ENCODE data around the gene TBATA.
A peak's percentile ranks its signal among the peaks of the same experiment; 100 is the strongest.

Gene TBATA

GRCh38 chr10:70811881-70812280 is 26.7 kb upstream of the TBATA start:
- Histone ChIP-seq H3K14ac (ENCODE audit: low read length in 2 of 2) (no peak overlapping the region), H2BK15ac (ENCODE audit: low read depth, poor library complexity, severe bottlenecking) (no peak overlapping the region), H3K4ac (ENCODE audit: low read depth in 1 of 2, low read length in 2 of 2) (no peak overlapping the region), H3K4me3 (ENCODE audit: insufficient read depth in 1 of 2, low read depth in 1 of 2, low read length in 2 of 2) (no peak overlapping the region), H2BK12ac (ENCODE audit: low read length in 2 of 2) (no peak overlapping the region), H3K9me3 (ENCODE audit: control insufficient read depth, low read length) (no peaks in the 10 kb centered on the region), H4K91ac (ENCODE audit: low read length) (no peak overlapping the region), H3K18ac (ENCODE audit: low read depth in 1 of 2, low read length in 2 of 2) (no peak overlapping the region), H2AK5ac (ENCODE audit: low read length, severe bottlenecking) (no peak overlapping the region), H3K79me1 (replicated peaks; ENCODE audit: low read length, poor library complexity, severe bottlenecking) (no peaks in the 10 kb centered on the region), H3K23ac (ENCODE audit: low read length in 2 of 2) (no peak overlapping the region), H3K4me2 (ENCODE audit: low read length, poor library complexity, severe bottlenecking) (no peak overlapping the region), H2BK120ac (ENCODE audit: low read depth, low read length) (no peak overlapping the region), H2BK5ac (ENCODE audit: low read depth, low read length, poor library complexity, severe bottlenecking) (no peak overlapping the region), H2AFZ (ENCODE audit: low read depth, low read length) (no peak overlapping the region), H3K9ac (ENCODE audit: low read length) (no peak overlapping the region), H3K4me1 (ENCODE audit: control insufficient read depth, insufficient read depth, low read depth, low read length) (peaks cover 8% of the 10 kb centered on the region), H4K8ac (ENCODE audit: low read length) (no peak overlapping the region), H3K27ac (ENCODE audit: low read length, poor library complexity, severe bottlenecking) (no peak overlapping the region), H3K36me3 (ENCODE audit: control insufficient read depth in 1 of 2, insufficient read depth in 2 of 2, low read depth in 1 of 2, low read length in 2 of 2) (no peaks in the 10 kb centered on the region), H3K27me3 (ENCODE audit: control insufficient read depth in 1 of 2, insufficient read depth in 1 of 2, low read length in 2 of 2) (peaks cover 5 to 18% of the 10 kb centered on the region in 2 experiments)
- no peak for DNase-seq
- 73% methylated on average over 3 of the region's 3 CpGs for WGBS

GRCh38 chr10:70810967-70811366 is 25.8 kb upstream of the TBATA start:
- no peak overlapping the region for H2BK120ac ChIP-seq (ENCODE audit: low read depth, low read length)
- H2BK12ac ChIP-seq (ENCODE audit: low read length in 2 of 2): no peak overlapping the region
- no peak overlapping the region for H4K8ac ChIP-seq (ENCODE audit: low read length)
- peaks cover 8% of the 10 kb centered on the region for H3K4me1 ChIP-seq (ENCODE audit: control insufficient read depth, insufficient read depth, low read depth, low read length)
- H3K27me3 ChIP-seq (ENCODE audit: control insufficient read depth in 1 of 2, insufficient read depth in 1 of 2, low read length in 2 of 2): peaks cover 5 to 20% of the 10 kb centered on the region in 2 experiments
- H4K91ac ChIP-seq (ENCODE audit: low read length): no peak overlapping the region
- no CpG with 5 or more reads among the region's 1 CpG for WGBS
- H3K9me3 ChIP-seq (ENCODE audit: control insufficient read depth, low read length): no peaks in the 10 kb centered on the region
- H3K23ac ChIP-seq (ENCODE audit: low read length in 2 of 2): no peak overlapping the region
- no peak overlapping the region for H2BK15ac ChIP-seq (ENCODE audit: low read depth, poor library complexity, severe bottlenecking)
- H3K4ac ChIP-seq (ENCODE audit: low read depth in 1 of 2, low read length in 2 of 2): no peak overlapping the region
- no peaks in the 10 kb centered on the region for H3K79me1 ChIP-seq (replicated peaks; ENCODE audit: low read length, poor library complexity, severe bottlenecking)
- H3K4me3 ChIP-seq (ENCODE audit: insufficient read depth in 1 of 2, low read depth in 1 of 2, low read length in 2 of 2): no peak overlapping the region
- H3K36me3 ChIP-seq (ENCODE audit: control insufficient read depth in 1 of 2, insufficient read depth in 2 of 2, low read depth in 1 of 2, low read length in 2 of 2): no peaks in the 10 kb centered on the region
- H2AK5ac ChIP-seq (ENCODE audit: low read length, severe bottlenecking): no peak overlapping the region
- H3K14ac ChIP-seq (ENCODE audit: low read length in 2 of 2): no peak overlapping the region
- no peak overlapping the region for H3K9ac ChIP-seq (ENCODE audit: low read length)
- DNase-seq: no peak
- H2AFZ ChIP-seq (ENCODE audit: low read depth, low read length): no peak overlapping the region
- no peak overlapping the region for H3K4me2 ChIP-seq (ENCODE audit: low read length, poor library complexity, severe bottlenecking)
- H3K27ac ChIP-seq (ENCODE audit: low read length, poor library complexity, severe bottlenecking): no peak overlapping the region
- H2BK5ac ChIP-seq (ENCODE audit: low read depth, low read length, poor library complexity, severe bottlenecking): no peak overlapping the region
- H3K18ac ChIP-seq (ENCODE audit: low read depth in 1 of 2, low read length in 2 of 2): no peak overlapping the region

- no peak for DNase-seq
- H3K4me2 ChIP-seq (ENCODE audit: low read length, poor library complexity, severe bottlenecking): no peak overlapping the region
Observed at GRCh38 chr10:70809726-70810125, 24.5 kb upstream of the TBATA start.

GRCh38 chr10:70809011-70809611 is 23.9 kb upstream of the TBATA start:
- no peak overlapping the region for H3K4ac ChIP-seq (ENCODE audit: low read depth in 1 of 2, low read length in 2 of 2)
- H2AFZ ChIP-seq (ENCODE audit: low read depth, low read length): no peak overlapping the region
- H3K18ac ChIP-seq (ENCODE audit: low read depth in 1 of 2, low read length in 2 of 2): peak overlapping the region in 1 of 2 experiments; percentile 16
- H2AK5ac ChIP-seq (ENCODE audit: low read length, severe bottlenecking): no peak overlapping the region
- peaks cover 8% of the 10 kb centered on the region for H3K4me1 ChIP-seq (ENCODE audit: control insufficient read depth, insufficient read depth, low read depth, low read length)
- DNase-seq: no peak
- no peaks in the 10 kb centered on the region for H3K36me3 ChIP-seq (ENCODE audit: control insufficient read depth in 1 of 2, insufficient read depth in 2 of 2, low read depth in 1 of 2, low read length in 2 of 2)
- no peak overlapping the region for H3K4me3 ChIP-seq (ENCODE audit: insufficient read depth in 1 of 2, low read depth in 1 of 2, low read length in 2 of 2)
- peaks cover 11 to 20% of the 10 kb centered on the region in 2 experiments for H3K27me3 ChIP-seq (ENCODE audit: control insufficient read depth in 1 of 2, insufficient read depth in 1 of 2, low read length in 2 of 2)
- H3K27ac ChIP-seq (ENCODE audit: low read length, poor library complexity, severe bottlenecking): no peak overlapping the region
- no peaks in the 10 kb centered on the region for H3K79me1 ChIP-seq (replicated peaks; ENCODE audit: low read length, poor library complexity, severe bottlenecking)
- H4K8ac ChIP-seq (ENCODE audit: low read length): no peak overlapping the region
- 74% methylated on average over 6 of the region's 6 CpGs for WGBS
- H4K91ac ChIP-seq (ENCODE audit: low read length): no peak overlapping the region
- H2BK15ac ChIP-seq (ENCODE audit: low read depth, poor library complexity, severe bottlenecking): no peak overlapping the region
- no peaks in the 10 kb centered on the region for H3K9me3 ChIP-seq (ENCODE audit: control insufficient read depth, low read length)
- H3K23ac ChIP-seq (ENCODE audit: low read length in 2 of 2): no peak overlapping the region
- no peak overlapping the region for H2BK5ac ChIP-seq (ENCODE audit: low read depth, low read length, poor library complexity, severe bottlenecking)
- no peak overlapping the region for H3K4me2 ChIP-seq (ENCODE audit: low read length, poor library complexity, severe bottlenecking)
- no peak overlapping the region for H2BK12ac ChIP-seq (ENCODE audit: low read length in 2 of 2)
- H3K14ac ChIP-seq (ENCODE audit: low read length in 2 of 2): peak overlapping the region in 1 of 2 experiments; percentile 14
- no peak overlapping the region for H2BK120ac ChIP-seq (ENCODE audit: low read depth, low read length)
- H3K9ac ChIP-seq (ENCODE audit: low read length): no peak overlapping the region

More at GRCh38 chr10:70809726-70810125, 24.5 kb upstream of the TBATA start:
- H2BK15ac ChIP-seq (ENCODE audit: low read depth, poor library complexity, severe bottlenecking): no peak overlapping the region
- H3K4me1 ChIP-seq (ENCODE audit: control insufficient read depth, insufficient read depth, low read depth, low read length): peaks cover 8% of the 10 kb centered on the region
- H2BK12ac ChIP-seq (ENCODE audit: low read length in 2 of 2): no peak overlapping the region
- H2BK120ac ChIP-seq (ENCODE audit: low read depth, low read length): no peak overlapping the region
- no peak overlapping the region for H3K14ac ChIP-seq (ENCODE audit: low read length in 2 of 2)
- no peak overlapping the region for H2BK5ac ChIP-seq (ENCODE audit: low read depth, low read length, poor library complexity, severe bottlenecking)
- no peaks in the 10 kb centered on the region for H3K79me1 ChIP-seq (replicated peaks; ENCODE audit: low read length, poor library complexity, severe bottlenecking)
- no peaks in the 10 kb centered on the region for H3K36me3 ChIP-seq (ENCODE audit: control insufficient read depth in 1 of 2, insufficient read depth in 2 of 2, low read depth in 1 of 2, low read length in 2 of 2)
- H3K23ac ChIP-seq (ENCODE audit: low read length in 2 of 2): no peak overlapping the region
- no peak overlapping the region for H2AFZ ChIP-seq (ENCODE audit: low read depth, low read length)
- H3K9me3 ChIP-seq (ENCODE audit: control insufficient read depth, low read length): no peaks in the 10 kb centered on the region
- H3K4ac ChIP-seq (ENCODE audit: low read depth in 1 of 2, low read length in 2 of 2): no peak overlapping the region
- no peak overlapping the region for H2AK5ac ChIP-seq (ENCODE audit: low read length, severe bottlenecking)
- H3K18ac ChIP-seq (ENCODE audit: low read depth in 1 of 2, low read length in 2 of 2): no peak overlapping the region
- WGBS: no CpG with 5 or more reads among the region's 2 CpGs
- H4K91ac ChIP-seq (ENCODE audit: low read length): no peak overlapping the region
- H3K27me3 ChIP-seq (ENCODE audit: control insufficient read depth in 1 of 2, insufficient read depth in 1 of 2, low read length in 2 of 2): peaks cover 11 to 21% of the 10 kb centered on the region in 2 experiments
- no peak overlapping the region for H3K4me3 ChIP-seq (ENCODE audit: insufficient read depth in 1 of 2, low read depth in 1 of 2, low read length in 2 of 2)
- H3K27ac ChIP-seq (ENCODE audit: low read length, poor library complexity, severe bottlenecking): no peak overlapping the region
- H4K8ac ChIP-seq (ENCODE audit: low read length): no peak overlapping the region
- no peak overlapping the region for H3K9ac ChIP-seq (ENCODE audit: low read length)

Data from mesenchymal stem cell (in vitro differentiated cells and primary cell).